Mesendoderm (in vitro differentiated cells): ENCODE measurements around the gene PARVB.

Source experiments
- DNase-seq: peaks from one replicate; pipeline ENCODE4 v3.0.0; 2013
- H2AK5ac ChIP-seq: 2 replicates; pipeline ENCODE4 v1.6.1; 2013; ENCODE audit warnings: low read length, inconsistent platforms
- H2BK120ac ChIP-seq: 2 replicates; pipeline ENCODE4 v1.6.1; 2013; ENCODE audit warnings: low read depth, mild to moderate bottlenecking, low read length, moderate library complexity, mixed read lengths
- H2BK15ac ChIP-seq: replicated peaks from 2 replicates; pipeline ENCODE4 v1.6.1; 2013; ENCODE audit warnings: low read depth, mild to moderate bottlenecking, moderate library complexity
- H2BK5ac ChIP-seq: 2 replicates; pipeline ENCODE4 v1.6.1; 2013; ENCODE audit warnings: low read length, inconsistent platforms
- H3K18ac ChIP-seq: 2 replicates; pipeline ENCODE4 v1.6.1; 2013; ENCODE audit warnings: mild to moderate bottlenecking, low read length, mixed read lengths
- H3K23ac ChIP-seq: one replicate; pipeline ENCODE4 v1.6.1; 2013; ENCODE audit warnings: low read length
- H3K27ac ChIP-seq: 2 replicates; pipeline ENCODE4 v1.5.1; 2013; ENCODE audit warnings: low read depth, mild to moderate bottlenecking, inconsistent platforms, low read length, moderate library complexity
- H3K27me3 ChIP-seq: 2 replicates; pipeline ENCODE4 v1.6.1; 2013; ENCODE audit warnings: low read length, control low read depth, mild to moderate bottlenecking, inconsistent platforms; ENCODE audit not compliant: insufficient read depth, poor library complexity
- H3K36me3 ChIP-seq: 2 replicates; pipeline ENCODE4 v1.6.1; 2013; ENCODE audit warnings: low read length, inconsistent platforms; ENCODE audit not compliant: control insufficient read depth, insufficient read depth
- H3K4ac ChIP-seq: one replicate; pipeline ENCODE4 v1.6.1; 2013; ENCODE audit warnings: low read depth, mild to moderate bottlenecking, low read length, moderate library complexity
- H3K4me1 ChIP-seq: 2 replicates; pipeline ENCODE4 v1.6.1; 2013; ENCODE audit warnings: low read depth, low read length, inconsistent platforms; ENCODE audit not compliant: control insufficient read depth
- H3K4me2 ChIP-seq: 2 replicates; pipeline ENCODE4 v1.6.1; 2013; ENCODE audit warnings: low read length
- H3K4me3 ChIP-seq: 2 replicates; pipeline ENCODE4 v1.5.1; 2013; ENCODE audit warnings: mild to moderate bottlenecking, low read length
- H3K56ac ChIP-seq: one replicate; pipeline ENCODE4 v1.6.1; 2013; ENCODE audit warnings: low read length
- H3K79me1 ChIP-seq: 2 replicates; pipeline ENCODE4 v1.6.1; 2013; ENCODE audit warnings: low read length, inconsistent platforms
- H3K79me2 ChIP-seq: 2 replicates; pipeline ENCODE4 v1.6.1; 2013; ENCODE audit warnings: mild to moderate bottlenecking, low read length; ENCODE audit not compliant: control insufficient read depth, insufficient read depth
- H3K9ac ChIP-seq: 2 replicates; pipeline ENCODE4 v1.6.1; 2013; ENCODE audit warnings: low read length, inconsistent platforms
- H4K5ac ChIP-seq: one replicate; pipeline ENCODE4 v1.6.1; 2013; ENCODE audit warnings: low read length
- H4K8ac ChIP-seq: one replicate; pipeline ENCODE4 v1.6.1; 2013; ENCODE audit warnings: low read depth, mild to moderate bottlenecking, control low read depth, low read length, moderate library complexity
- WGBS: extraction: QIAGEN DNeasy Blood & Tissue Kit; methylation state at CpG from one replicate; pipeline ENCODE4 v1.1.7; 2013; ENCODE audit warnings: low lambda C conversion rate, missing lambda C conversion rate; ENCODE audit not compliant: insufficient coverage; ENCODE audit errors: extremely low coverage; 5-methylcytosine and 5-hydroxymethylcytosine counted together

Gene PARVB

DNA sequence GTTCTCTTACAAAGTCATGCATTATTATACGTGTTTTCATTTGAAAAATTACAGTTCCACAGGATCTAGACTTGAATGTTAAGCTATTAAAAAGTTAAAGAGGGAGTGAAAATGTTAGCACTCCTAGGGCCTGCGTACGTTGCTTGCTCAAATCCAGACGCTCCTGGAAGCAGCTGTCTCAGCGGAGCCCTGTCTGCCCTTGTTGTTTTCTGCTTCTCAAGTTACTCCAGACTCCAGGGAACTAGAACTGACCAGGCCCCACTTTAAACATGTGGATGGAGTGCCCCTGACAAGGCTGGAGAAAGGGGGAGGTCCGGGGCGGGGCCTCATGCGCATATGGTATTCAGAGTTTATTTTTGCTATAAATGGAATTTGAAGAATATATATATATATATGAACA, 9.6 kb downstream of the PARVB start:
- Histone ChIP-seq H3K4me2 (no peak overlapping the region), H4K8ac (no peak overlapping the region), H3K18ac (no peak overlapping the region), H3K23ac (no peak overlapping the region), H3K79me1 (no peaks in the 10 kb centered on the region), H3K27ac (no peak overlapping the region), H3K4me1 (no peaks in the 10 kb centered on the region), H2BK120ac (no peak overlapping the region), H3K4me3 (no peak overlapping the region), H2AK5ac (no peak overlapping the region), H4K5ac (no peak overlapping the region), H2BK5ac (no peak overlapping the region), H3K56ac (no peak overlapping the region), H3K79me2 (no peaks in the 10 kb centered on the region), H3K27me3 (no peaks in the 10 kb centered on the region), H3K36me3 (no peaks in the 10 kb centered on the region), H2BK15ac (no peak overlapping the region), H3K4ac (no peak overlapping the region), H3K9ac (no peak overlapping the region)
- DNase-seq: peak; percentile 25
- whole genome bisulfite sequencing: no CpG with 5 or more reads among the region's 8 CpGs

- no peak overlapping the region for H4K8ac ChIP-seq
- no peak overlapping the region for H3K4ac ChIP-seq
- no peak overlapping the region for H3K56ac ChIP-seq
- H3K79me1 ChIP-seq: no peaks in the 10 kb centered on the region
- whole genome bisulfite sequencing: no CpG with 5 or more reads among the region's 9 CpGs
- H2BK120ac ChIP-seq: no peak overlapping the region
- no peak overlapping the region for H3K23ac ChIP-seq
- peak; percentile 65 for DNase-seq
- no peak overlapping the region for H3K27ac ChIP-seq
- H3K36me3 ChIP-seq: no peaks in the 10 kb centered on the region
- no peak overlapping the region for H2BK15ac ChIP-seq
- H3K79me2 ChIP-seq: no peaks in the 10 kb centered on the region
- no peaks in the 10 kb centered on the region for H3K27me3 ChIP-seq
- no peak overlapping the region for H3K9ac ChIP-seq
- no peak overlapping the region for H3K18ac ChIP-seq
- no peak overlapping the region for H2AK5ac ChIP-seq
- H3K4me1 ChIP-seq: no peaks in the 10 kb centered on the region
- H4K5ac ChIP-seq: no peak overlapping the region
- no peak overlapping the region for H3K4me3 ChIP-seq
- H3K4me2 ChIP-seq: no peak overlapping the region
- no peak overlapping the region for H2BK5ac ChIP-seq
Observed at GRCh38 chr22:44037519-44038375, 13.6 kb downstream of the PARVB start.

GRCh38 chr22:44039566-44040171, 15.6 kb downstream of the PARVB start:
- Histone ChIP-seq H3K79me1 (no peaks in the 10 kb centered on the region), H3K23ac (no peak overlapping the region), H3K79me2 (no peaks in the 10 kb centered on the region), H2BK120ac (no peak overlapping the region), H4K8ac (no peak overlapping the region), H3K4ac (no peak overlapping the region), H3K56ac (no peak overlapping the region), H2AK5ac (no peak overlapping the region), H3K36me3 (no peaks in the 10 kb centered on the region), H4K5ac (no peak overlapping the region), H3K9ac (no peak overlapping the region), H3K27me3 (no peaks in the 10 kb centered on the region), H3K27ac (no peak overlapping the region), H3K4me3 (no peak overlapping the region), H3K18ac (no peak overlapping the region), H2BK5ac (no peak overlapping the region), H3K4me2 (no peak overlapping the region), H3K4me1 (no peaks in the 10 kb centered on the region), H2BK15ac (no peak overlapping the region)
- no peak for DNase-seq
- WGBS: no CpG with 5 or more reads among the region's 8 CpGs

GRCh38 chr22:44042249-44043218, 18.4 kb downstream of the PARVB start:
- WGBS: 100% methylated on average over 1 of the region's 20 CpGs
- H3K4me2 ChIP-seq: no peak overlapping the region

GRCh38 chr22:44045145-44045544, 21.0 kb downstream of the PARVB start:
- H2BK120ac ChIP-seq: no peak overlapping the region
- peaks cover 10% of the 10 kb centered on the region for H3K4me1 ChIP-seq
- H2AK5ac ChIP-seq: no peak overlapping the region
- H3K27me3 ChIP-seq: no peaks in the 10 kb centered on the region
- no peak for DNase-seq
- no peak overlapping the region for H3K9ac ChIP-seq
- no peaks in the 10 kb centered on the region for H3K79me2 ChIP-seq
- H3K4me2 ChIP-seq: no peak overlapping the region
- H3K4ac ChIP-seq: no peak overlapping the region
- no peak overlapping the region for H3K18ac ChIP-seq
- H3K27ac ChIP-seq: no peak overlapping the region
- H3K36me3 ChIP-seq: no peaks in the 10 kb centered on the region
- H2BK15ac ChIP-seq: no peak overlapping the region
- no peak overlapping the region for H4K8ac ChIP-seq
- no peaks in the 10 kb centered on the region for H3K79me1 ChIP-seq
- no peak overlapping the region for H3K4me3 ChIP-seq
- no peak overlapping the region for H3K56ac ChIP-seq
- no peak overlapping the region for H3K23ac ChIP-seq
- H4K5ac ChIP-seq: no peak overlapping the region
- H2BK5ac ChIP-seq: no peak overlapping the region
- no CpG with 5 or more reads among the region's 1 CpG for WGBS

More at GRCh38 chr22:44042249-44043218, 18.4 kb downstream of the PARVB start:
- no peaks in the 10 kb centered on the region for H3K79me1 ChIP-seq
- no peak overlapping the region for H3K4me3 ChIP-seq
- no peak overlapping the region for H3K27ac ChIP-seq
- no peak overlapping the region for H2BK5ac ChIP-seq
- H3K36me3 ChIP-seq: no peaks in the 10 kb centered on the region
- no peak overlapping the region for H2AK5ac ChIP-seq
- H3K9ac ChIP-seq: no peak overlapping the region
- no peaks in the 10 kb centered on the region for H3K79me2 ChIP-seq
- no peak overlapping the region for H2BK15ac ChIP-seq
- H3K18ac ChIP-seq: no peak overlapping the region
- no peak overlapping the region for H2BK120ac ChIP-seq
- H4K8ac ChIP-seq: no peak overlapping the region
- no peak overlapping the region for H4K5ac ChIP-seq
- H3K23ac ChIP-seq: no peak overlapping the region
- H3K4ac ChIP-seq: no peak overlapping the region
- H3K27me3 ChIP-seq: no peaks in the 10 kb centered on the region
- H3K4me1 ChIP-seq: peaks cover 4% of the 10 kb centered on the region
- H3K56ac ChIP-seq: no peak overlapping the region
- no peak for DNase-seq
